Measurements from ENCODE around the gene PIAS1. TPM values are rescaled to one million over a fixed set of nuclear protein-coding genes. Genes with fewer than 3 reads are reported as not detected.

The PIAS1 gene
- total RNA-seq, 1 donor from 2014 or later: 56.3 TPM

DNA sequence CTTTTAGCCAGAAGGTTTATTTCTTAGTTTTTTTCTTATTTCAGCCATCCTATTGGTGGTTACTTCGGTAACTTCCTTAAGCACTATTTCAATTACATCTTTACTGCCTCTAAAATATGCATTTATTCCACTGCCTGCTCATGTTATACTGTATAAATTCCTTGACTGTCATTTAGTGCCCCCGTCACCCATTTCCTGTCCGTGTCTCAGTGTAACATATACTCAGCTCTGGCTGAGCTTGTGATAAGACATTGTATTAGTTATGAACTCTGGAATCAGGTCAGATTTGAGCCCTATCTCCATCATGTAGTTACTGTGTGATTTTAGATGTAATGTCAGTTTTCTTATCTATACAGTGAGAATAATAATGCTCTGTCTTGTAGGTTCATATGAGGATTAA, 24.2 kb downstream of the PIAS1 start:
- Mint-ChIP-seq H3K4me3 (no peak overlapping the region), H3K9me3 (no peaks in the 10 kb centered on the region), H3K4me1 (peaks cover 76% of the 10 kb centered on the region), H3K27me3 (no peaks in the 10 kb centered on the region), H3K36me3 (ENCODE audit: low read depth) (peaks cover 3% of the 10 kb centered on the region), H3K27ac (no peak overlapping the region)
- ChIA-PET POLR2A (interaction anchor here (1.1 kb wide), 1 partner anchor 24 kb away, joined by 6 read pairs; the partner anchor contains the start of gene PIAS1), CTCF (no interaction called here)
- ATAC-seq (ENCODE audit: low read depth) (no peak), DNase-seq (no peak)
- intact Hi-C loops (cut with micrococcal nuclease): no loop called here
- TF ChIP-seq CTCF (IDR thresholded peaks at IDR 0.05): no peak

GRCh38 chr15:68080334-68080733, 26.2 kb downstream of the PIAS1 start:
- H3K4me3 Mint-ChIP-seq: no peak overlapping the region
- peaks cover 78% of the 10 kb centered on the region for H3K4me1 Mint-ChIP-seq

DNA sequence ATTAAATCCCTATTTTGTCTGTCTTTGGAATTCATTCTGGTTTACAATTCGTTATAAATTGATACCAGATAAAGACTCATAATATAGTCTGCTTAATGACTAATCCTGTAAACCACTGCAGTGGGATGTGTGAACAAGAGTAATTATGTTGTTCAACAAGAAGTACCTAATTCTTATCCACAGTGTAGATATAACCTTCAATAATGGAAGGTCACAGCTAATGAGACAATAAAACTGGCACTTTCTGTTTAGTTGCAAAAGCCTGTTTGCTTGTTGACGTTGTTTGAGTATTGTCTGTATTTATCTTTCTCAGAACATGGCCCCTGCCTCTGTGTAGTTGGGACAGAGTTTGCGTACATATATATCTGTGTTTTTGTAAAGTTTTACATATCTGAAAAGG, 26.7 kb downstream of the PIAS1 start:
- CTCF ChIA-PET: no interaction called here
- Mint-ChIP-seq H3K4me3 (no peak overlapping the region), H3K4me1 (peaks cover 77% of the 10 kb centered on the region), H3K27me3 (no peaks in the 10 kb centered on the region), H3K27ac (no peak overlapping the region), H3K9me3 (no peaks in the 10 kb centered on the region), H3K36me3 (ENCODE audit: low read depth) (peaks cover 3% of the 10 kb centered on the region)
- DNase-seq (no peak), ATAC-seq (ENCODE audit: low read depth) (no peak)
- no peak for TF ChIP-seq CTCF (IDR thresholded peaks at IDR 0.05)
- POLR2A ChIA-PET: no interaction called here
- intact Hi-C loops (cut with micrococcal nuclease): no loop called here

More at GRCh38 chr15:68080334-68080733, 26.2 kb downstream of the PIAS1 start:
- no peak for TF ChIP-seq CTCF (IDR thresholded peaks at IDR 0.05)
- Mint-ChIP-seq H3K27ac (no peak overlapping the region), H3K27me3 (no peaks in the 10 kb centered on the region), H3K9me3 (no peaks in the 10 kb centered on the region), H3K36me3 (ENCODE audit: low read depth) (peaks cover 3% of the 10 kb centered on the region)
- POLR2A ChIA-PET: no interaction called here
- DNase-seq: no peak
- intact Hi-C loops (cut with micrococcal nuclease): no loop called here
- ATAC-seq (ENCODE audit: low read depth): no peak
- CTCF ChIA-PET: no interaction called here

DNA sequence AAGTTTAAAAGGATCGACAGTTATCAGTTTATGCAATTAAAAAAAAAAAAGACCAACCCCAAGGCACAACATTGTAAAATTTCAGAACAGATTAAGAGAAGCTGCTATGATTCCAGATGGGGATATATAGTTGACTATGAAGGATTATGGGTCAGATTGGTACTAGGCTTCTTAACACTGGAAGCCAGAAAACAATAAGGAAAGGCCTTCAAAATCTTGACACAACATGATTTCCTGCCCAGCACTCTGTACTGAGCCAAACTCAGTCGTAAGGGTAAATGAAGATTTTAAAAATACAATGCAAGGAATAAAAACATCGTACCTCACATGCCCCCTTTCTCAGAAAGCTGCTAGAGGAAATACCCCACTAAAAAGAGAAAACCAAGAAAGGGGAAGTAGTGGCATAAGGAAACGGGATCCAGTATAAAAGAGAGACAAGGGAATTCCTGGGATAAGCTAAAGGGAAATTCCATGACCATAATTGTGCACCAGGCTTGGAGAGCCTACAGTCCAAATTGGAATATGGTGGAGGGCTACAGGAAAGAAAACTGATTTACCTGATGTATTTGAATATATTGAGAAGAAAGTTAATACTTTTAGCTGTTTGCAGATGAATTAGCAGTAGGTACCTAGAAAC, 27.9 kb downstream of the PIAS1 start:
- Mint-ChIP-seq H3K27ac (peak overlapping the region; percentile 71), H3K9me3 (no peaks in the 10 kb centered on the region), H3K27me3 (no peaks in the 10 kb centered on the region), H3K4me3 (peak overlapping the region; percentile 28), H3K36me3 (ENCODE audit: low read depth) (peaks cover 6% of the 10 kb centered on the region), H3K4me1 (peaks cover 66% of the 10 kb centered on the region)
- DNase-seq: no peak
- no peak for ATAC-seq (ENCODE audit: low read depth)
- ChIA-PET CTCF (no interaction called here), POLR2A (interaction anchor here (1.3 kb wide), 1 partner anchor 27 kb away, joined by 11 read pairs; the partner anchor contains the start of gene PIAS1)
- no peak for TF ChIP-seq CTCF (IDR thresholded peaks at IDR 0.05)
- intact Hi-C loops (cut with micrococcal nuclease): no loop called here

GRCh38 chr15:68082735-68083134, 28.6 kb downstream of the PIAS1 start:
- intact Hi-C loops (cut with micrococcal nuclease): no loop called here
- Mint-ChIP-seq H3K4me1 (peaks cover 62% of the 10 kb centered on the region), H3K4me3 (no peak overlapping the region), H3K36me3 (ENCODE audit: low read depth) (peaks cover 10% of the 10 kb centered on the region), H3K9me3 (no peaks in the 10 kb centered on the region), H3K27me3 (no peaks in the 10 kb centered on the region), H3K27ac (no peak overlapping the region)
- no peak for TF ChIP-seq CTCF (IDR thresholded peaks at IDR 0.05)
- ATAC-seq (ENCODE audit: low read depth) (no peak), DNase-seq (no peak)
- ChIA-PET CTCF (no interaction called here), POLR2A (interaction anchor here (1.3 kb wide), 1 partner anchor 28 kb away, joined by 11 read pairs; the partner anchor contains the start of gene PIAS1)

Data from activated B cell treated with CpG ODN at 0.5 μM for 24 hours (primary cell).